Stimulated activated CD4-positive, alpha-beta T cell treated with anti-CD3 and anti-CD28 coated beads, Interleukin-15, amount 100 ng/mL, for 48 hours (primary cell): ENCODE results near the gene TMEM91.
"Not testable (repeated sequence)": the region's sequence is repeated elsewhere in the genome, so short reads cannot be mapped to it uniquely, and the experiment has no call there.

Experiments used
- DNase-seq, 2 donors: peaks; one replicate each; pipeline ENCODE4 v3.0.0-alpha.2; 2020; ENCODE audit warnings: low read depth in 2 of 2

The TMEM91 gene

DNA sequence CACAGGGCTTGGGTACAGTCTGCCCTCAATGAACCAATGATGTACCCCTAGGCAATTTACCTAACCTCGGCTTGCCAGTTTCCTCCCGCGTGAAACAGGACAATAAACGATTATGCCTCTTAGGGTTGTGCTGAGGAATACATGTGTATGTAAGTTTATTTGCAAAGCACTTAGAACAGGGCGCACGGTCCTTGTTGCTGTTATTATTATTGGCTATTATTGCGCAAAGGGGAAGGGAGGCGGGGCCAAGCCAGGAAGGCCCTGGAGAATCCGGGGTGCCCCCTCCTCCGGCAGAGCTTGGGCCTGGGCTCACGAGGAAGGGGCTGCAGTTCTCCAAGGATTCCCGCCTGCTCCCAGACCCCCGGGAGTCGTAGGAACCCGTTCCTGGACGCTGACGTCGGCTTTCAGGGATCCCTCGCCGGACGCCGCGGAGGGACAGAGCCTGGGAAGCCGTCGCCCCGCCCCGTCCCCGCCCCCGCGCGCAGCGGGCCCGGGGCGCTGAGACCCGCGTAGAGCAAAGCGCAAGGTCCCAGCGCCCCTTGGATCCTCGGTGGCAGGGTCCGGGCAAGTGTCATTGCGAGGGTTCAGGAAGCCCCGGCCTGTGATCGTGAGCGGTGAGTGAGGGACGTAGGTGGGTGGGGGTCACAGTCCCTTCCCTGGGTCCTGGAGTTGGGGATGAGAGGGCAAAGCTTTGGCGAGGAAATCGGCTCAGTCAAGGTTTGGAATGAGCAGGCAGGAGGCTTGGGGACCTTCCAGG lies at the start of gene TMEM91:
TSS of gene TMEM91 (plus strand) at position 293 of the 757 bp plus-strand sequence. CDS start 1,777 bp downstream, outside the sequence.
- DNase-seq: no peak

DNA sequence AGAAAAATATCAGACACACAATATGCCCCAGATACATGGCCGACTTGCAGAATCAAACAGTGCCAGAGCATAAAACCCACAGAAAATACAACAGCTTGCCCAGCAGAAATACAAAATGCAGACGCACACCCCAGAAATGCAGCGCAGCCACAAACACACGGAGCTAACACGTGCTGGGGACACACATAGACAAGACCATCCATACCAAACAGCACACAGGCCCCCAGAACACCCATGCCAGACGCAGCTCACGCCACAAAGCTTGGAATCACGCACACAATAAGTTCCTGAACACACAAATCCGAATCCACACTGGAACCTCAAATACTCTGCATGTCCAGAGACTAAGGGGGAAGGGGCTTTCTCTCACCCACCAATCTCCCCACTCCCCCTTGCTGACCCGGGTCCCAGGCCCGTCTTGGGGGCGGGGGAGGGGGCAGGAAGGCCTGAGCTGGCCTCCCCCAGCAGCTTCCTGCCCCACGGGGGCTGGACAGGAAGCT lies 49.2 kb upstream of the TMEM91 start:
- DNase-seq: no peak

DNA sequence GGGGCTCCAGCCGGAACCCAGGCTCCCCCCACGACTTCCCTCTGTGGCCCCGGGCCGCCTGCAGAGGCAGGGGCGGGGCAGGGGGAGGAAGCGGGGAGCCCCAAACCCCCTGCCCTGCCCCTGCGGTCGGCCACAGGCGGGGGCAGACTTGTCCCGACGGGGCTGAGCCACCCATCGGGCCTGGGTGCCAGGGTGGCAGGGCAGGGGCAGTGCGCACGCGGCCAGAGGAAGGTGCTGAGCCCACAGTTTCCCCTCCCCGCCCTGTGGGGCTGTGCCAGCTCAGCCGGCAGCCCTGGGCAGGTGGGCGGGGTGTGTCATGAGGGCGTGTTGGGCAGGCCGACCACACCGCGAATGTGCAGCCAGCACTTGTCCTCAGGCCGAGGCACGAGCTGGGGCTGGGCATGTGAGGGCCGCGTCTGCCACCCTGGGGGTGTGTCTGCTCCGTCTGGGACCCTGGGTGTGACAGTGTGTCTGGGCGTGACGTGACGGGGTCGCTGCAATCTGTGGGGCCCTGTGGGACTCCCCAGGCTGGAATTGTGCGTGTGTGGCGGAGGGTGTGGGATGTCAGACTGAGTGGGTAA lies 48.7 kb upstream of the TMEM91 start:
- DNase-seq: peak; percentile 79 to 86

DNA sequence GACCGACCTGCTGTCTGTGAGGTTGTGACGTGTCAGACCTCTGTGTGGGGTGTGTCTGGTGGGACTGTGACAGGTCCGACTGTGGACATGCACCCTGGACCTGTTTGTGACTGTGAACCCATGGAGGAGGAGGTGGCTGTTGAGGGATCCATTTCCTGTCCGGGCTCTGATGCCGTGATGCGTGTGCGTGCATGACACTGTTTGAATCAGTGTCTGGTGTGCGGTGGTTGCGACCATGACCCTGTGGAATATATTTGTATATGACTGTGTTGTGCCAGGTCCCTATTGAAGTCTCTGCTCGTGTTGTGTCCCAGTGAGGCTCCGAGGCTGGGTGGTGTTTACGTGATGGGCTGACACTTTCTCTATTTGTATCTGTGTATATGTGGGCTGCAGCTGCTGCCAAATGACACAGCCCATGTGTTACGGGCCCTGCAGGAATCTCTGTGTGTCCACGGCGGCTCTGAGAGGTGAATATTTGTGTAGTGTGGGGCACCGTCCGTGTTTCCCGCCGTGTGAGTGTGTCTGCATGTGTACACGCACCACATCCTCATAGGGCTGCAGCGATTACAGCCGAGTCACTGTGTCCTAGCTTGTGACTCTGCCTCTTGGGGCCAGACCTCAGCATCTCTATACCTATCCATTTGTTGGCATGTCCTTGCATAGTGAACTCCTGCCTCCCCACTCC lies 48.0 kb upstream of the TMEM91 start:
- peak in 1 of 2 donors; percentile 56 for DNase-seq

DNA sequence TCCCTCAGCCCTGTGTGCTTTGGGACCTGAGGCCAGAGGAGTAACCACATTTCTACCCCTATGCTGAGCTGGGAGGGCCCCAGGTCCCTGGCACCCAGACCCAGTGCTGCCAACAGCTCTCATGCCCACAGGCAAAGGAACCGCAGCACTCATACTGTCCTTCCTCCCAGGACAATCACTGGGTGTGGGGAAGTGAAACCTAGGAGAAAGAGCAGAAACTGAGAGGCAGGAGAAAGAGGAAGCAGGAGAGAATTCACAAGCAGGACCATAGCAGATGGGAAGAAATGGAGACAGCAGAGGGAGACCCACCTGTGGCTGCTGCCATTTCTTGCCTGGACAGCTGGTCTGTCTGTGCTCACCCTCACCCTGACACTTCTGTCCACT lies 47.5 kb upstream of the TMEM91 start:
- DNase-seq: no peak

DNA sequence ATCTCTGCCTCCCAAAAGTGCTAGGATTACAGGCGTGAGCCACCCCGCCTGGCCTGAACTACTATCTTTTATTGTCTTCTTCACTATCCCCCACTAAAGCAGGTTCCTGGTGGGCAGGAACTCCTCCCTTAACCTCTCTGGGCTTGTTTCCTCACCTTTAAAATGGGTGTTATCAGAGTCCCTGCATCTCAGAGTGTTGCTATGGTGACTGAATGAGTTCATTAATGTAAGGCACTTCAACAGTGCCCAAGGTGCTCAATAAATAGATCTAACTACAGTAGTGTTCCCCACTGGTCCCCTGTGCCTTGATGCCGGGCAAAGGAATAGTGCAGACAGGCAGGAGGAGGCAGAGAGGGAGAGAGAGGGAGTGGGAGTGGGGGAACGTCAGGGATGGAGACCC lies 45.9 kb upstream of the TMEM91 start:
- no peak for DNase-seq

DNA sequence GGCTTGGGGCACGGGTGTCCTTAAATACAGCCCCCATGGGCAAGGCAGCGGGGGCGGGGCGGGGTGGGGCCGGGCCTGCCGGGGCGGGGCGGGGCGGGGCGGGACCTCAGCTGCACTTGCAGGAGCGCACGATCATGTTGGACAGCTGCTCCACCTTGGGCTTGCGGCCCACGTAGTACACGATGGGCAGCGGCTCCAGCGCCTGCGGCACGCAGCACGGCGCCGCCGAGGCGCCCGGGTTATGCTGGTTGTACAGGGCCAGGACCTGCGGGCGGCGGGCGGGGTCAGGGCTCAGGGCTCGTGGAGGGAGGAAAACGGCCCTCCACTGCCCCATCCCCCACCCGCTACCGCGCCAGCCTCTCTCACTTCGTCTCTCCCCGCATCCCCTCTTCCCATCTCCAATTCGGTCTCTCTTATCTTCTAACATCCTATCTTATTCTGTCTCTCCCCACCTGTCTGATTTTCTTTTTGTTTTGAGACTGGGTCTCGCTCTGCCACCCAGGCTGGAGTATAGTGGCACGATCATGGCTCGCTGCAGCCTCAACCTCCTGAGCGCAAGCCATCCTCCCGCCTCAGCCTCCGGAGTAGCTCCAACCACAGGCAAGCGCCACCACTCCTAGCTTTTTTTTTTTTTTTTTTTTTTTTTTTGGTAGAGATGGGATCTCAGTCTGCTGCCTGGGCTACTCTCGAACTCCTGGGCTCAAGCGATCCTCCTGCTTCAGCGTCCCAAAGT lies 45.2 kb upstream of the TMEM91 start:
- DNase-seq: no peak

DNA sequence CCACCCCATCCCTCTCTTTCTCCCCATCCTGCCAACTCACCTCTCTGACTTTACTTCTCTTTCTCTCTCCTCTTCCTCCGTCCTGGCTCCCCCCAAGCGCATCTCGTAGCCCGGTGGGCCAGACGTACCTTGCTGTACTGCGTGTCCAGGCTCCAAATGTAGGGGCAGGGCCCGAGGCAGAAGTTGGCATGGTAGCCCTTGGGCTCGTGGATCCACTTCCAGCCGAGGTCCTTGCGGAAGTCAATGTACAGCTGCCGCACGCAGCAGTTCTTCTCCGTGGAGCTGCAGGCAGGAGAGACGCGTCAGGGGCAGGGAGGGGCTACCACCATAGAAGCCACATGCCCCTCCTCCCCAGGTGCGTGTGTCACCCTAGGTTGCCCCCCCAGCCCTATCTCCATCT lies 44.3 kb upstream of the TMEM91 start:
- no peak for DNase-seq

DNA sequence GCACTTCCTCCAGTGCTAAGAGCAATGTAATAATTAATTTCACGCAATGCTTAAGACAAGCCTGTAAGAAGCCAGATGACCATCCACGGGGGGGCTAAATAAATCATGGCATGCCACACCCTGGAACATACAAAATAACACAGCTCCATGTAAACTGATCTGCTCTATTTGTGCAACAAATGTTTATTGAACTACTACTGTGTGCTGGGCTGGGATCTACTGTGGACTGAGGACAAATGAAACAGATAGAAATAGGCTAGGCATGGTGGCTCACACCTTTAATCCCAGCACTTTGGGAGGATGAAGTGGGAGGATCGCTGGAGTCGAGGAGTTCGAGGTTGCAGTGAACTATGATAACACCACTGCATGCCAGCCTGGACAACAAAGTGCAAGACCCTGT lies 43.9 kb upstream of the TMEM91 start:
- no peak for DNase-seq

DNA sequence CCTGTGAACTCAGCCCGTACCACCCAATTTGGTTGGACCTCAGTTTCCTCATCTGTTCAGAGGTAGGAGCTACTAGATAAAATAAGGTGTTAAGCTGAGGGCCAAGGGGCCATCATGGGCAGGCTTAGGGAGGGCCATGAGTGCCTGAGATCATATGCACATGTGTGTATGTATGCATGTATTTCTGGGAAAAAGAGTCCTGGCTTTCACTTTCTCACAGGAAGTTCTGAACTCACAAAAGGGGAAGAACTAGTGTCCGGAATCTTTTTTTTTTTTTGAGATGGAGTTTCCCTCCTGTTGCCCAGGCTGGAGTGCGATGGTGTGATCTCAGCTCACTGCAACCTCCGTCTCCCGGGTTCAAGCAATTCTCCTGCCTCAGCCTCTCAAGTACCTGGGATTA lies 41.5 kb upstream of the TMEM91 start:
- no peak for DNase-seq

DNA sequence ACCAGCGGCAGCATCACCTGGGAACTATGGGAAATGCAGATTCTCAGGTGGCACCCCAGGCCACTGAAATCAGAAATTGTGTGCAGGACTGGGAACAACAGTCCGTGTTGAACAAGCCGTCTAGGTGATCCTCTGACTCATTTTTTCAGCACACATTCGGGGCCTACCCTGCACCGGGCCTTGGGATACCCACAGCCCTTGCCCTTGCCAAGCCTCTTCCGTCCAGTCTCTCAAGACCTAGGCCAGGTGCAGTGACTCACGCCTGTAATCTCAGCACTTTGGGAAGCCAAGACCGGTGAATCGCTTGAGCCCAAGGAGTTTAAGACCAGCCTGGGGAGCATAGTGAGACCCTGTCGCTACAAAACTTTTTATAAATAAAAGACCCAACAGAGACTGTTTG lies 40.9 kb upstream of the TMEM91 start:
- DNase-seq: no peak

DNA sequence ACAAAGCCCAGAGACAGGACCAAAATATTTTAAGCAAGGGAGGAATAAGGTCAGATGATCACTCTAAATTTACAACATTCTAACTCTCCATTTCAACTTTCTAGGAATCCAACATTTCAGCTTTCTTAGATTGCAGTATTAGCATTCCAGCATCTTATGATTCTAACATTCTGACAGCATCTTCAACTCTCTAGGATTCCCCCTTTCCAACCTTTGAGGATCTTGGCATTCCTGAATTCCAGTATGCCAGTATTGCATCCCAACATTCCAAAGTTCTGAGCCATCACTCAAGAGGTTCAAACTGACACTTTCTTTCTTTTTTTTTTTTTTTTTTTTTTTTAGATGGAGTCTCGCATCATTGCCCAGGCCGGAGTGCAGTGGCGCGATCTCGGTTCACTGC lies 36.4 kb upstream of the TMEM91 start:
- DNase-seq: no peak

DNA sequence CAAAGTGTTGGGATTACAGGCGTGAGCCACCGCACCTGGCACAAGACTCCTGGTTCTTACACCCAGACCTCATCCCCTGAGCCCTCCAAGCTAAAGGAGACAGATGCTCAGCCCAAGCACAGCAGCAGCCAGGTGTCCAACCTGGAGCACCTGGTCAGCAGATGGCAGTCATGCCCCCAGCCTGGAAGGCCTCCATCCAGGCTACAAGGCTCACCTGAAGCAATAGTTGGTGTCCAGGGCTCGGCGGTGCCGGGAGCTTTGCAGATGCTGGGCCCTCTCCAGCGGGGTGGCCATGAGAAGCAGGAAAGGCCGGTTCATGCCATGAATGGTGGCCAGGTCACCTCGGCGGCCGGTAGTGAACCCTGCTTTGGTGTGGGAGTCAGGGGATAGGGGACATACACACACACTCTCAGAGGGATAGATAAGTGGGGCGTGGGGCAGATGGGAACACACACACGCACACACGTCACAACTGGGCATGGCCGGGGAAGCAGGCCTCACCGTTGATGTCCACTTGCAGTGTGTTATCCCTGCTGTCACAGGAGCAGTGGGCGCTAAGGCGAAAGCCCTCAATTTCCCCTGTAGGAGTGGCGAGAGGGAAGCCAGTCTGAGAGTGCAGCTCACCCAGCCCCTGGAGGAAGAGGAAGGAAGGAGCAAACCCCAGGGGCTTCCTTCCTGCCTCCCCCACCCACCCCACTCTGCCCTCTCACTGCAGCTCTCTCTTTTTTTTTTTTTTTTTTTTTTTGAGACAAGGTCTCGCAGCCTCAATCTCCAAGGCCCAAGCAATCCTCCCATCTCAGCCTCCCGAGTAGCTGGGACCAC lies 34.5 kb upstream of the TMEM91 start:
- no peak for DNase-seq

DNA sequence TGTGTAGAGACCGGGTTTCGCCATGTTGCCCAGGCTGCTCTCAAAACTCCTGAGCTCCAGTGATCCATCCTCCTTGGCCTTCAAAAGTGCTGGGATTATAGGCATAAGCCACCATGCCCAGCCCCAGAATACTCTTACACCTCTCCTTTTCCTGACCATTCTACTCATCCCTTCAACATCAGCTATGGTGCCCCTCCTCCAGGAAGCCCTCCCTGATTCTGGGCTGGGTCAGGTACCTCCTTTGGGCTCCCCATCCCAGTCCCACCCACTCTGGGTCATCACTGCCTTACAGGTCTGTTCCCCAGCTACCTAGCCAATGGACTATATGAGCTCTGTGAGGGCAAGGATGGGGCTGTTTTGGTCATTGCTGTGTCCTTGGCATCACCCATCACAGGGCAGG lies 32.2 kb upstream of the TMEM91 start:
- DNase-seq: no peak

DNA sequence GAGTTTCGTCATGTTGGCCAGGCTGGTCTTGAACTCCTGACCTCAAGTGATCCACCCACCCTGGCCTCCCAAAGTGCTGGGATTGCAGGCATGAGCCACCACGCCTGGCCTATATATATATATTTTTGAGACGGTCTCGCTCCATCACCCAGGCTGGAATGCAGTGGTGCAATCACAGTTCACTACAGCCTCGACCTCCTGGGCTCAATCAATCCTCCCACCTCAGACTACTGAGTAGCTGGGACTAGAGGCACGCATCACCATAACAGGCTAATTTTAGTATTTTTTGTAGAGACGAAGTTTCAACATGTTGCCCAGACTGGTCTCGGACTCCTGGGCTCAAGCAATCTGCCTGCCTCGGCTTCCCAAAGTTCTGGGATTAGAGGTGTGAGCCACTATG lies 29.4 kb upstream of the TMEM91 start:
- not testable (repeated sequence) for DNase-seq

DNA sequence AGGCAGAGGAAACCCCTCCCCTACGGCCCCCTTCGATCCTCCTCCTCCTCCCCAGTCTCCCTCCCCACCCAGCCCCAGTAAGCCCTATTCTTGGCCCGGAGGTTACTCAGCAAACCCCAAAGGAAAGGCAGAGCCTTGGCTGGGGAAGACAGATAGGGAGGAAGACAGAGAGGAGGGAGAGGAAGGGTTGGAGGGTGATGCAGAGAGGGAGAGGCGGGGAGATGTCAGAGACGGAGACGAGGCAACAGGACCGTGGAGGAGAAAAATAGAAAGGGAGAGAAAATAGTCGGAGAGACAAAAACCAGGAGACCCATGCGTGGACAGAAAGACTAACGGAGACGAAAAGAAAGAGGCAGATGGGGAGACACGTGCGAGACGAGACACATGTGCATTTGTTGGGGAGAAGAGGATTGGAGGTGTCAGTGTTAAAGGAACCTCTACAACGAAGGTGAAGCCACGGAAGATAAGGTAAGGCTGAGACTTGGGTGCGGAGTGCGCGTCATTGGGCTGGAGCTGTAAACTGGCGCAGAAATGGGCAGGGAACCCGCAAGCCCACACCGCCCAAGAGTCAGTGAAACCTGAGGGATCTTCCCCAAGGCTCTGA lies 25.5 kb upstream of the TMEM91 start:
- no peak for DNase-seq

DNA sequence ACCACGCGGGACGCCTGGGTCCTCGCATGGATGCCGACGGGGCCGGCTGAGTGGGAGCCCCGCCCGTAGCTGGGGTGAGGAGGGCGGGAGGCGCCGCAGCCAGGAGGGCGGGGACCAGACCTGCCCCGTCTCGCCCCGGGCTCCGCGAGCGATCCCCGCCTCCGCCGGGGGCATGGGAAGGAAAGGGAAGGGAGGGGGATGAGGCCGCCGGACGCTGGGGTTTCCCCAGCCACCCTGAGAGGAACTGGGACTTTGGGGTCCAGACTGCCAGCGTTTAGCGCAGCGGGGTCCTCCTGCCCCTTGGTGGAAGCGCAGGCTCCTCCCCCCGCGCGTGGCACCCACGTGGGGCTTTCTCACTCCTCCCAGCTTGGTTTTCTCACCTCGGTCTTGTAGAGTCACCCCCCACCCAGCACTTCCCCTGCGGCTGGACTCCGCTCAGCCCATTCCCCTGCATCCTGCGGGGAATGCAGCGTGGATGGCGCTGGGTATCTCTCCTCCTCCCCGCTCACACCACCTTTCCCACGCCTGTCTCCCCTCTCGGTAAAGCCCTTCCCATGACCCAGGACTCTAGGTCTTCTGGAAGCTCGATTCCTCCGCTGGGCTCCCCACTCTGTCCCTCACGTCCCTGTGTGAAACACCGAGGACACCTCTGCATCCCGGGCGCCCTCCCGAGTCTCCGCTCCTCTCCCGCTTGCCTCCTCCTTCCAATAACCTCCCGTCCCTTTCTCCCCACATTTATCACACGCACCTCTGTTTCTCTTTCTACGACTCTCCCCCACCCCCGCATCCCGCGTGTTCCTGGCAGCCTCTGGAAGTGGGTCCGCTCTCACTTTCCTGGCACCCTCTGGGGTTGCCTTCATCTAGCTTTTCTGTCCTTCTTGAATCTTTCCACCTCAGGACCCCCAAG lies 24.7 kb upstream of the TMEM91 start:
- peak; percentile 63 to 76 for DNase-seq

DNA sequence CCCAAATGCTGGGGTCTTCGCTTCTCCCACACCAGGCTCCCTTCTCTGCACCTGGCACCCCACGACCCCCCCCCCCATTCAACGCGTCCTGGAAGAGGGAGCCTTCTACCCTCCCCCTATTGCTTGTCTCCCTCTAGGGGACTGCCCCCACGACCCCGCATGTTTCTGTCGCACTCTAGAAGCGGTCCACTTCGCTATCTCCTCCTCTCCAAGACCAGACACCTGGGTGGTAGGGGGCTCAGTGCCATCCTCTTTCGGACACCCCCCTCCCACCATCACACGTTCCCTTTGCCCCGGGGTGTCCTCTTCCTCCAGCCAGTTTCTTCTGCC lies 24.1 kb upstream of the TMEM91 start:
- no peak for DNase-seq

DNA sequence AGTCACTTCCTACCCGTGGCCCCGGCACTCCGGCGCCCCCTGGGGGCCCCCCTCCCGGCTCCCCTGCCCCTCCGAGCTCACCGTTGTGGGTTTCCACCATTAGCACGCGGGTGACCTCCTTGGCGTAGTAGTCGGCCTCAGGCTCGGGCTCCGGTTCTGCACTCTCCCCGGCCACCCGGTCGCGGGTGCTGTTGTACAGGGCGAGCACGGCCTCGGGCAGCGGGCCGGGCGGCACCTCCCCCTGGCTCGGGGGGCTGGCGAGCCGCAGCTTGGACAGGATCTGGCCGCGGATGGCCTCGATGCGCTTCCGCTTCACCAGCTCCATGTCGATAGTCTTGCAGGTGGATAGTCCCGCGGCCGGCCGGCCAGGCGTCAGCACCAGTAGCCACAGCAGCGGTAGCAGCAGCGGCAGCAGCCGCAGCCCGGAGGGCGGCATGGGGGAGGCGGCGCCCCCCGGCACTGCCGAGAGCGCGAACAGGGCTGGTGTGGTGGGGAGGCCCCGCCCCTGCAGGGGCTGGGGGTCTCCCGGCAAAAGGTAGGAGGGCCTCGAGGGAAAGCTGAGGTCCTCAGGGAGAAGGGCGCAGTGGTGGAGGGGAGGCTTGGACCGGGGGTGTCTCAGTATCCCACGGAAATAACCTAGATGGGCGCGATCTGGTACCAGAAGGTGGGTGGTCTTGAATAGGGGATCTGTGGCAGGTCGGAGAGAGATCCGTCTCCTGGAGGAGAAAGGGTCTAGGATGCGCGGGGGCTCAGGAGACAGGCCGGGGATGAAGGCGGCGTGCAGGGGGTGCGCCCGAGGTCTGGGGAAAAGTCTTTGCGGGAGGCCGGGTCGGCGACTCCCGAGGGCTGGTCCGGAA lies 23.5 kb upstream of the TMEM91 start:
- peak; percentile 56 to 69 for DNase-seq
